Smooth muscle cell (in vitro differentiated cells): ENCODE measurements around the gene BMPR1A. TPM values are rescaled to one million over a fixed set of nuclear protein-coding genes. Genes with fewer than 3 reads are reported as not detected.

Experiments used
- DNase-seq: peaks from one replicate; lab custom pipeline; 2025; ENCODE audit not compliant: unreplicated experiment; lab: John Stamatoyannopoulos, UW
- H2AFZ ChIP-seq: fragments of 200-600 bp; sonication (generic); 2 replicates; pipeline ENCODE4 v1.6.0; 2016; ENCODE audit warnings: antibody characterized with exemption, low read depth, mild to moderate bottlenecking
- H3F3A ChIP-seq: fragments of 200-600 bp; sonication (generic); 2 replicates; pipeline ENCODE4 v1.6.0; 2017; ENCODE audit warnings: antibody characterized with exemption, low read depth
- H3K27ac ChIP-seq: fragments of 200-600 bp; sonication (generic); 2 replicates; pipeline ENCODE4 v1.5.1; 2016; ENCODE audit warnings: low read depth, mild to moderate bottlenecking
- H3K27me3 ChIP-seq: fragments of 200-600 bp; sonication (generic); 2 replicates; pipeline ENCODE4 v1.6.1; 2016; ENCODE audit warnings: low read depth, mild to moderate bottlenecking
- H3K36me3 ChIP-seq: fragments of 200-600 bp; sonication (generic); 2 replicates; pipeline ENCODE4 v1.5.1; 2016; ENCODE audit warnings: low read depth
- H3K4me1 ChIP-seq: fragments of 200-600 bp; sonication (generic); 2 replicates; pipeline ENCODE4 v1.5.1; 2016; ENCODE audit warnings: low read depth
- H3K4me2 ChIP-seq: fragments of 200-600 bp; sonication (generic); 2 replicates; pipeline ENCODE4 v1.6.0; 2016; ENCODE audit warnings: mild to moderate bottlenecking
- H3K4me3 ChIP-seq: fragments of 200-600 bp; sonication (generic); 2 replicates; pipeline ENCODE4 v1.5.1; 2016; ENCODE audit warnings: mild to moderate bottlenecking
- H3K79me2 ChIP-seq: fragments of 200-600 bp; sonication (generic); 2 replicates; pipeline ENCODE4 v1.6.0; 2016; ENCODE audit warnings: low read depth, mild to moderate bottlenecking
- H3K9ac ChIP-seq: fragments of 200-600 bp; sonication (generic); 2 replicates; pipeline ENCODE4 v1.6.0; 2016; ENCODE audit warnings: low read depth
- H3K9me3 ChIP-seq: fragments of 200-600 bp; sonication (generic); replicated peaks from 2 replicates; pipeline ENCODE4 v1.5.1; 2016; ENCODE audit warnings: low read depth
- H4K20me1 ChIP-seq: fragments of 200-600 bp; sonication (generic); 2 replicates; pipeline ENCODE4 v1.6.0; 2016; ENCODE audit warnings: low read depth
- CTCF ChIP-seq: fragments of 200-600 bp; sonication (generic); IDR thresholded peaks from 2 replicates; pipeline ENCODE4 v1.5.1; 2017; ENCODE audit warnings: borderline replicate concordance, mild to moderate bottlenecking, antibody characterized with exemption; ENCODE audit not compliant: insufficient read depth, poor library complexity, severe bottlenecking
- WGBS: methylation state at CpG from one replicate; pipeline ENCODE4 v1.1.7; 2016; ENCODE audit warnings: low lambda C conversion rate; 5-methylcytosine and 5-hydroxymethylcytosine counted together
- polyA plus RNA-seq: library from polyadenylated mRNA; unstranded; fragments of >200 nt; fragmentation: Nextera tagmentation; extraction: Ambion mirVana; gene quantifications from 2 replicates; pipeline ENCODE4 v1.2.1, GENCODE V29; 2016
- total RNA-seq: library from RNA; depleted of rRNA; stranded (reverse); fragments of >200 nt; gene quantifications from 2 replicates; pipeline ENCODE4 v1.2.3, GENCODE V29; 2014

BMPR1A gene
- total and polyA plus RNA-seq, 2 experiments from 2014 or later = 15.5 to 80.9 TPM

GRCh38 chr10:86801995-86802394, 45.6 kb downstream of the BMPR1A start:
- H3K27ac ChIP-seq = no peak overlapping the region
- no peaks in the 10 kb centered on the region for H3K9me3 ChIP-seq
- no peak overlapping the region for H3K4me3 ChIP-seq
- no peaks in the 10 kb centered on the region for H3K36me3 ChIP-seq
- no peak overlapping the region for H2AFZ ChIP-seq
- no peak overlapping the region for H3K9ac ChIP-seq
- TF ChIP-seq CTCF = no peak
- H3K4me1 ChIP-seq = peaks cover 20% of the 10 kb centered on the region
- H3K4me2 ChIP-seq = no peak overlapping the region
- H3K27me3 ChIP-seq = no peaks in the 10 kb centered on the region
- WGBS = 91% methylated on average over 5 of the region's 5 CpGs
- no peaks in the 10 kb centered on the region for H3F3A ChIP-seq
- peaks cover 92% of the 10 kb centered on the region for H4K20me1 ChIP-seq
- no peak for DNase-seq
- peaks cover 93% of the 10 kb centered on the region for H3K79me2 ChIP-seq

GRCh38 chr10:86802473-86803108, 46.2 kb downstream of the BMPR1A start:
- Histone ChIP-seq H4K20me1 (peaks cover 94% of the 10 kb centered on the region), H3K79me2 (peaks cover 94% of the 10 kb centered on the region), H2AFZ (no peak overlapping the region), H3K4me3 (no peak overlapping the region), H3F3A (no peaks in the 10 kb centered on the region), H3K9me3 (no peaks in the 10 kb centered on the region), H3K9ac (no peak overlapping the region), H3K27me3 (no peaks in the 10 kb centered on the region), H3K27ac (no peak overlapping the region), H3K4me1 (peaks cover 20% of the 10 kb centered on the region), H3K4me2 (no peak overlapping the region), H3K36me3 (no peaks in the 10 kb centered on the region)
- DNase-seq = no peak
- TF ChIP-seq CTCF = no peak
- 85% methylated on average over 6 of the region's 6 CpGs for WGBS

GRCh38 chr10:86803156-86803555, 46.7 kb downstream of the BMPR1A start:
- Histone ChIP-seq H3F3A (no peaks in the 10 kb centered on the region), H2AFZ (no peak overlapping the region), H3K9me3 (no peaks in the 10 kb centered on the region), H3K4me3 (no peak overlapping the region), H3K79me2 (peaks cover 94% of the 10 kb centered on the region), H3K27ac (no peak overlapping the region), H3K9ac (no peak overlapping the region), H3K4me1 (peaks cover 18% of the 10 kb centered on the region), H3K4me2 (no peak overlapping the region), H3K36me3 (no peaks in the 10 kb centered on the region), H4K20me1 (peaks cover 94% of the 10 kb centered on the region), H3K27me3 (no peaks in the 10 kb centered on the region)
- no peak for DNase-seq
- TF ChIP-seq CTCF = no peak
- 95% methylated on average over 2 of the region's 2 CpGs for WGBS

DNA sequence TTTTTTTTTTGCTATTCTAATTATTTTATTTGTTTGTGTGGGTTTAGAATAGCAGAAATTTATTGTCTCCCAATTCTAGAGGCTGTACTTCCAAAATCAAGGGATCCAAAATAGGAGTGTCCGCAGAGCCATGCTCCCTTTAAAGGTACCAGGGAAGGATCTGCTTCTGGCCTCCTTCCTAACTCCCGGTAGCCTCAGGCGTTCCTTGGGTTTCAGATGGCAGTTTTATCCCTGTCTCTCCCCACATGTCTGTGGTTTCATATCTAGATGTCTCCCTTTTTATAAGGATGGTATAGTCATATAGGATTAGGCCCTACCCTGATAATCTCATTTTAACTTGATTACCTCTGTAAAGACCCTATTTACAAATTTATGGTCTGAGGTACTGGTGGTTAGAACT, 48.4 kb downstream of the BMPR1A start:
- Histone ChIP-seq H3K27me3 (no peaks in the 10 kb centered on the region), H3K4me1 (peaks cover 8% of the 10 kb centered on the region), H3K9me3 (no peaks in the 10 kb centered on the region), H3K27ac (no peak overlapping the region), H4K20me1 (peaks cover 95% of the 10 kb centered on the region), H3K9ac (no peak overlapping the region), H3F3A (no peaks in the 10 kb centered on the region), H3K4me3 (no peak overlapping the region), H3K79me2 (peaks cover 94% of the 10 kb centered on the region), H3K4me2 (no peak overlapping the region), H3K36me3 (no peaks in the 10 kb centered on the region), H2AFZ (no peak overlapping the region)
- DNase-seq = no peak
- 73% methylated on average over 3 of the region's 3 CpGs for WGBS
- no peak for TF ChIP-seq CTCF
